HFFc6 (cell line): Measurements from ENCODE around the gene LTBP2. TPM values are rescaled to one million over a fixed set of nuclear protein-coding genes. Genes with fewer than 3 reads are reported as not detected.

Experiments used
- DNase-seq: peaks from one replicate; pipeline ENCODE4 v3.0.0-alpha.2; 2018
- H3K27ac Mint-ChIP-seq: 2 replicates; pipeline ENCODE4 v1.8.0; 2020; ENCODE audit warnings: mild to moderate bottlenecking, mixed read lengths
- H3K27me3 Mint-ChIP-seq: 2 replicates; pipeline ENCODE4 v1.8.0; 2021; ENCODE audit warnings: mild to moderate bottlenecking, moderate library complexity, mixed read lengths; ENCODE audit not compliant: insufficient read depth
- H3K36me3 Mint-ChIP-seq: 2 replicates; pipeline ENCODE4 v1.8.0; 2021; ENCODE audit warnings: low read depth, mixed read lengths
- H3K4me1 Mint-ChIP-seq: 2 replicates; pipeline ENCODE4 v1.8.0; 2020; ENCODE audit warnings: low read depth, mixed read lengths
- H3K4me3 Mint-ChIP-seq: 2 replicates; pipeline ENCODE4 v1.8.0; 2020; ENCODE audit warnings: mild to moderate bottlenecking, moderate library complexity, mixed read lengths
- H3K9me3 Mint-ChIP-seq: 2 replicates; pipeline ENCODE4 v1.8.0; 2020; ENCODE audit warnings: mild to moderate bottlenecking, mixed read lengths
- total RNA-seq, 6 experiments: library from RNA; stranded (reverse); fragmentation: NEBNext Ultra II Directional; extraction: Animal tissue kit (Norgen Biotek cat#: 25700); gene quantifications; 2 replicates in 1 of 6; 3 replicates in 5 of 6; pipeline ENCODE4 v1.2.3, GENCODE V29; 2021
- TF ChIP-seq, protein P1 (sequence below): fragments of 200-600 bp; sonication (generic); IDR thresholded peaks from 2 replicates; pipeline ENCODE4 v1.5.0; 2021; ENCODE audit warnings: antibody characterized with exemption, mild to moderate bottlenecking

LTBP2 gene
- total RNA-seq, 6 experiments from 2014 or later, result 109 to 165 (median 120) TPM

DNA sequence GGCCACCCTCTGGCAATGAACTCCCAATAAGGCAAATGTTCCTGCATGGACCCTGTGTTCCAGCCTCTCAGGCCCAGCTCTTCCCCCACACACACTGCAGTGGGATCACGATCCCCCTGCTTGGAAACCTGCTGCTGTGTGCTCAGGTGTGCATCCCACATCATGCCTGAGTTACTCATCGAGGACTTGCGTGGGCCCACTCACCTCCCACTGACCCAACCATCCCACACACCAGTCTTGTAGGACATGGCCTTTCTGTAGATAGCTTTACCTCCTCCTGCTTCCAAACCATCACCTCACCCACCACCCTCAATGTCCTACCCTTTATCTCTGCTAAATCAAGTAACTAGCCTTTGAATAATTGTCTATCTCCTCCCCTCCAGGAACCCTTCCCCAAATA is 143.5 kb downstream of the LTBP2 start:
- TF ChIP-seq, protein P1, sequence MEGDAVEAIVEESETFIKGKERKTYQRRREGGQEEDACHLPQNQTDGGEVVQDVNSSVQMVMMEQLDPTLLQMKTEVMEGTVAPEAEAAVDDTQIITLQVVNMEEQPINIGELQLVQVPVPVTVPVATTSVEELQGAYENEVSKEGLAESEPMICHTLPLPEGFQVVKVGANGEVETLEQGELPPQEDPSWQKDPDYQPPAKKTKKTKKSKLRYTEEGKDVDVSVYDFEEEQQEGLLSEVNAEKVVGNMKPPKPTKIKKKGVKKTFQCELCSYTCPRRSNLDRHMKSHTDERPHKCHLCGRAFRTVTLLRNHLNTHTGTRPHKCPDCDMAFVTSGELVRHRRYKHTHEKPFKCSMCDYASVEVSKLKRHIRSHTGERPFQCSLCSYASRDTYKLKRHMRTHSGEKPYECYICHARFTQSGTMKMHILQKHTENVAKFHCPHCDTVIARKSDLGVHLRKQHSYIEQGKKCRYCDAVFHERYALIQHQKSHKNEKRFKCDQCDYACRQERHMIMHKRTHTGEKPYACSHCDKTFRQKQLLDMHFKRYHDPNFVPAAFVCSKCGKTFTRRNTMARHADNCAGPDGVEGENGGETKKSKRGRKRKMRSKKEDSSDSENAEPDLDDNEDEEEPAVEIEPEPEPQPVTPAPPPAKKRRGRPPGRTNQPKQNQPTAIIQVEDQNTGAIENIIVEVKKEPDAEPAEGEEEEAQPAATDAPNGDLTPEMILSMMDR, result no peak
- Mint-ChIP-seq H3K4me1 (no peaks in the 10 kb centered on the region), H3K27ac (no peak overlapping the region), H3K36me3 (no peaks in the 10 kb centered on the region), H3K9me3 (no peaks in the 10 kb centered on the region), H3K27me3 (peaks cover 31% of the 10 kb centered on the region), H3K4me3 (no peak overlapping the region)
- DNase-seq, result no peak

DNA sequence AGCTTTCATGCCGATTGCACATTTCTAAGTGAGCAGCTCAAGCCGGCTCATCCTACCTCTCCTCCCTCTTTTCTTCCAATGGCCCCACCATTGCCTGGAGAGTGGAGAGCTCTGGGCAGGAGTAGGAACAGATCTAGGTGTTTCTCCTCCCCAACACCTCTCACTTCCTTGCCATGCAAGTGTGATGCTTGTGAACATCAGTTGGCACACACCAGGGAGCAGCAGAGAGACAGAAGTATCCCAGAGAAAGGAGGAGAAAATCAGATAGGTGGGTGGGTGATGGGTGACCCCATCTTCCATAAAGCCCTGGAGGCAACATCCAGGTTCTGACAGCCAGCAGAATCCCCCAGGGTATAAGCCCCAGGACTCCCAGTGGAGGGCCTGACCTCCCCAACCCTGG is 146.7 kb downstream of the LTBP2 start:
- TF ChIP-seq, protein P1, result no peak
- H3K36me3 Mint-ChIP-seq, result no peaks in the 10 kb centered on the region
- no peaks in the 10 kb centered on the region for H3K9me3 Mint-ChIP-seq

DNA sequence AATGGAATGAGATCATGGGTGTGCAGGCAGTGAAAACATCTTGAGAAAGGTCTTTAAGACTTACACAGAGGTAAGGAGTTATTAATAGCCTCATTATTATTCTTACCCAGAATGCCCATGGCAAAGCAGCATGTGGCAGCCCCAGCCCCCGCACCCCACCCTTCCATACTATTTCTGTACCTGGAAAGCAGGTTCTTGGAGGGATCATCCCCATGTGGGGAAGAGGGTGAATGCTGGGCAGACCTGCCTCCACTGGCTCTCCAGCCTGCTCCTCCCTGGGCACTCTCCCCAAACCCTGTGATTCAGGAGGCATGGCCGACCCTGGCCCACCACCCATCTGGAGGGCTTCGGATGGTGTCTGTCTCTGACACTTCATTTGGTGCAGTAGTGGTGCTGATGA is 147.3 kb downstream of the LTBP2 start:
- Mint-ChIP-seq H3K4me3 (no peak overlapping the region), H3K4me1 (peaks cover 8% of the 10 kb centered on the region), H3K9me3 (no peaks in the 10 kb centered on the region), H3K36me3 (no peaks in the 10 kb centered on the region), H3K27ac (no peak overlapping the region), H3K27me3 (peaks cover 44% of the 10 kb centered on the region)
- no peak for DNase-seq
- TF ChIP-seq, protein P1, result no peak

More for the DNA sequence above, 146.7 kb downstream of the LTBP2 start:
- Mint-ChIP-seq H3K27me3 (peaks cover 48% of the 10 kb centered on the region), H3K27ac (no peak overlapping the region), H3K4me1 (peaks cover 2% of the 10 kb centered on the region), H3K4me3 (no peak overlapping the region)
- DNase-seq, result no peak

DNA sequence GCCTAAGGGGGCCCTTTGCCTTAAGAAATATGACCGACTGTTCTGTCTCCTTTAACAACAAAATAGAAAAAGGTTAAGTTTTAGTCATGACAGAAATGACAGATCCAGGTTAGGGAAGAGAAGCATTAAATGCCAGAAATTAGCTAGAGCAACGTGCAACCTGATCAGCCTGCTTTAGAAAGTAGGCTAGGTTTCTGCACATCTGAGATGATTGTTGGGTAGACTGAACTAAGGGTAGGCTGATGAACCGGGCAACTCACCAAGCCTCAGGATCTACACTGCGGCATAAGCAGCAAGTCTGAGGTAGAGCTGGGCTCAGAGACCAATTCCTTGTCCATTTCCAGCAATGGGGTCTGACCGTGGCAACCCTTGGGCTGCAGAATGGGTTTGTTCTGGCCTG is 148.3 kb downstream of the LTBP2 start:
- Mint-ChIP-seq H3K4me1 (peaks cover 12% of the 10 kb centered on the region), H3K36me3 (no peaks in the 10 kb centered on the region), H3K4me3 (no peak overlapping the region), H3K9me3 (no peaks in the 10 kb centered on the region), H3K27me3 (peaks cover 40% of the 10 kb centered on the region), H3K27ac (no peak overlapping the region)
- TF ChIP-seq, protein P1, result no peak
- DNase-seq, result no peak

DNA sequence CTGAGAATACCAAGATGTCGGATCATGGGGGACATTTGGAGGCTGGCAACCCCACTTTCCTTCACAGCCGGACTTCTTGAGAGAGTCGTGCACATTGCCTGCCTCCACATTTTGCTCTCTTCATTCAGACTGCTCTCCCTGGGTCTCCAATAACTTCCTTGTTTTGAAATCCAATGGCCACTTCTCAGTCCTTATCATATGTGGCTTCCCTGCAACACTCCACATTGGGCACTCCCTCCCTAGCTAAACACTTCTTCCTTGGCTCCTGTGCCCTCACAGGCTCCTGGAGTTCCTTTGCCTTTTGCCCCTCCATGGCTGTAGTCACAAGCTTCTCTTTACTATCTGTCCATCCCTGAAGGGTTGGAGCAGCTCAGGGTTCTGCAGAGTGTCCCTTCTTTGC is 149.0 kb downstream of the LTBP2 start:
- no peak overlapping the region for H3K27ac Mint-ChIP-seq
- H3K4me1 Mint-ChIP-seq, result peaks cover 12% of the 10 kb centered on the region
- peaks cover 40% of the 10 kb centered on the region for H3K27me3 Mint-ChIP-seq
- H3K9me3 Mint-ChIP-seq, result no peaks in the 10 kb centered on the region
- TF ChIP-seq, protein P1, result no peak
- DNase-seq, result no peak
- no peak overlapping the region for H3K4me3 Mint-ChIP-seq
- H3K36me3 Mint-ChIP-seq, result no peaks in the 10 kb centered on the region

DNA sequence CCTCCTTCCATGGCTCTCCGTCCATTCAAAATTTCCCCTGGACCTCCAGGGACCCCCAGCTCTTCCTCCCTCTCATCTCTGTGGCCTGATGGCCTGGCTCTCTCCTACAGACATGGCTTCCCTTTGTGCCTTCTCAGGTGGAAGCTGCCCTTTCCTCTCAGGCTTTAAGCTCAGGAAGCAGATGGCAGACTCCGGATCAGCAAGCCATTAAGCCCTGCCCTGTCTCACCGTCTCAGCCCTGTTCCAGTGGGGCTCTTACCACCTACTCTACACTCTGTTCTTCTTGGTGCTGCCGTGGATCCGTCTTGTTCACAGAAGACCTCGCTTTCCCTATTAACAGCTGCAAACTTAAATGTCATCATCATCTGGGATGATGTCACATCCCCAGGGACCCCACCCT is 152.1 kb downstream of the LTBP2 start:
- Mint-ChIP-seq H3K9me3 (no peaks in the 10 kb centered on the region), H3K36me3 (no peaks in the 10 kb centered on the region), H3K27me3 (peaks cover 55% of the 10 kb centered on the region), H3K27ac (no peak overlapping the region), H3K4me3 (no peak overlapping the region), H3K4me1 (peaks cover 12% of the 10 kb centered on the region)
- no peak for DNase-seq
- TF ChIP-seq, protein P1, result no peak
